GM19099 (cell line): ENCODE measurements around the gene KCTD15.

Source experiments
- POLR2A ChIP-seq: IDR thresholded peaks from 3 replicates; pipeline ENCODE4 v1.6.1; 2011; ENCODE audit warnings: low read depth; ENCODE audit not compliant: insufficient read length; ENCODE audit errors: extremely low read depth

KCTD15 gene, protein sequence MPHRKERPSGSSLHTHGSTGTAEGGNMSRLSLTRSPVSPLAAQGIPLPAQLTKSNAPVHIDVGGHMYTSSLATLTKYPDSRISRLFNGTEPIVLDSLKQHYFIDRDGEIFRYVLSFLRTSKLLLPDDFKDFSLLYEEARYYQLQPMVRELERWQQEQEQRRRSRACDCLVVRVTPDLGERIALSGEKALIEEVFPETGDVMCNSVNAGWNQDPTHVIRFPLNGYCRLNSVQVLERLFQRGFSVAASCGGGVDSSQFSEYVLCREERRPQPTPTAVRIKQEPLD

DNA sequence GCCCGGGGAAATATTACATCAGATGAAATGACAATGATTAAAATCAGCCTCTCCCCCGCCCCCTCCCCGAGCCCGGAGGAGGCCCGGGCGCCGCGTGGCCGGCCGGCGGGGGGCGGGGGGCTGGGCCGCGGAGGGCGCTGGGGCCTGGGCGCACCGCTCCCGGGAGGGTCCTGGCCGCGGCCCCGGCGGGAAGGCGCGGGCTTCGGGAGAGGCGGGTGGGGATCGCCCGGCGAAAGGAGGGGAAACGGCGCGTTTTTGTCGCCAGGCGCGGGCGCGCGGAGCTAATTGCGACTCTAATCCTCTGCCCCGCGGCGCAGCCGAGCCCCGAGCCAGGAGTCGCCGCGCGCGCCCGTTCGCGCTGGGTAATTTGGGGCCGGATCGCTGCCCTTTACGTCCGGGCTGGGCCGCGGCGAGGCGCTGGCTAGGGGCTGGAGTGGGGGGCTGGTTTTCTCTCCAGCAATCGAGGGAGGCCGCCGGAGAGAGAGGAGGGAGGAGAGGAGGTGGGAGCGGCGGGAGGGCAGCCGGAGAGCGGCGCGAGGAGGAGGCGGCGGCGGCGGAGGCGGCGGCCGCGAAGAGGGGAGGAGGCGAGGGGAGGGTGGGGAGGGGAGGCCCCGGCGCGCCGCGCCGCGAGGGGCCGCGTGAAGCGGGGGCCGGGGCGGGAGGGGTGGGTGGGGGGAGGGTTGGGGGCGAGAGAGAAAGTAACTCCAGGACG is at the start of gene KCTD15:
KCTD15 (plus strand) TSS at position 707 of the 712 bp plus-strand sequence. CDS start 3,585 bp downstream, outside the sequence.
- no peak for TF ChIP-seq POLR2A

DNA sequence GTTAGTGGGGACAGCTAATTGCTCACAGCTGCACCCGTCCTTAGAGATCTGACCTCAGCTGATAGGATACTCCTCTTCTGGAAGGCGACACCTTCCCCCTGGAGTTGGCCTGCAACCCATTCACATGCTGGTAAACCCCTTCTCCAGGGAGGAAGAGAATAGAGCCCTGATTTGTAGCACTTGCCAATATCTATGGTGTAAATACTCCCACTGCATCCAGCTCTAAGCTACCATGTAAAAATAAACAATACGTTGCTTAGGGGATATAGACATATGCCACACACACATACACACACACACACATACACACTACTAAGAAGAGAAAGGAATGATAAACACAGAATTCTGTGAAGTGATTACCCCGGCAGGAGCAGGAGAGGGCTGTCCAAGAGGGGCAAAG is 49.4 kb upstream of the KCTD15 start:
- TF ChIP-seq POLR2A, result no peak

DNA sequence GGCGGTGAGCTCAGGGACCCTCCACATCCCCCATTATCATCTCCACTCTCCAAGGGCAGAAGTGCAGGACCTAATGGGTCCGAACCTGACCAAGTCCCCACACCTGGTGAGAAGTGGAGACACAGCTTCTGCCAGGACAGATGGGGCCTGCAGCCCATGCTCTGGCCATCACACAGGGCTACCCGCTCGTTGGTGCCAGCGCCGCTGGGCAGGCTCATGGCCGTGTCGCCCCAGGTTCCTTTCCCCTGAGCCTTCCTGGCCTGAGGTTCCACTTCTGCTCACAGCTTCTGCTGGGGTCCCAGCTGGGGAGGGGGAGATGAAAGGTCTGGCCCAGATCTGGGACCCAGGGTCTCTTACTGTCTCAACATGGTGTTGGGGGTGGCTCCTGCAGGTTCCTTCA is 48.4 kb upstream of the KCTD15 start:
- no peak for TF ChIP-seq POLR2A

DNA sequence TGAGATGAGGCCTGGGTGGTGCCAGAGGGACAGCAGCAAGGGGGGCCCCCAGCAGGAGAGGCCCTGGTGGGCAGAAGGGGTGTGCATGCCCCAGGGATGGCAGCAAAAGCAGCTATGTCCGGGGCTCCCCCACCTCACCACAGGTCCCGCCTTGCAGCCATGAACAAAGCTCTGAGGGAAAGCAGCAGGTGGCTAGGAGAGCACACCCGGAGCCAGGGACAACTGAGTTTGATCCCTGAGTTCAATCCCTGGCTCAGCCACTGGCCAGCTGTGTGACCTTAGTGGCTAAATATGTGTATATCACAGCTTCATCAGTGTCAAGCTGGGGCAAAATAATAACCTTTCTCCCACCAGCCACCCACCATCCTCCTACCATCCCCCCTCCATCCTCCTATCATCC is 47.7 kb upstream of the KCTD15 start:
- no peak for TF ChIP-seq POLR2A

DNA sequence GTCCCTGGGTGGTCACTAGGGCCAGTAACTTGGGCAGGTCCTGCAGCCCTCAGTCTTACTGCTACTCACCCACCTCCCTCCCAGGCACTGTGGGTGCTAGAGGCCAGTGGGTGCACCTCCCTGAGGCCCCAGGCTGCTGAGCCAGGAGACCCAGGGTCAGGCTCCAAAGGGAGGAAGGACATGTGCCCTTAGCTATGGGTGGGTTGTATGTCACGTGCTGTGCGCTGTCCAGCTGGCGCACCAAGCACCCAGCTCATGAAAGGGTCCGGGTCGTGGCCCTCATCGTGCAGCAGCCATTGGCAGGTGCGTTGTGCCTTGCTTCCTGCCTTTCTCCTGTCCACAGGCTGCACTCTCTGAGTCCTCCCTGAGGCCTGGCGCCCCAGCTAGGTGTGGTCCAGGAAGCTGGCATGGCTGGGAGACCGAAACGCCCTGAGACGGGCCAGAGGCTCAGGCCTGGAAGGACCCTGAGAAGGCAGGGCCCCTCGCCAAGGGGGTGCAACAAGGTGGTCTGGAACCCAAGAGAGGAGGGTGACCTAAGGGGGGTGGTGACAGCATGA is 47.0 kb upstream of the KCTD15 start:
- TF ChIP-seq POLR2A, result no peak

DNA sequence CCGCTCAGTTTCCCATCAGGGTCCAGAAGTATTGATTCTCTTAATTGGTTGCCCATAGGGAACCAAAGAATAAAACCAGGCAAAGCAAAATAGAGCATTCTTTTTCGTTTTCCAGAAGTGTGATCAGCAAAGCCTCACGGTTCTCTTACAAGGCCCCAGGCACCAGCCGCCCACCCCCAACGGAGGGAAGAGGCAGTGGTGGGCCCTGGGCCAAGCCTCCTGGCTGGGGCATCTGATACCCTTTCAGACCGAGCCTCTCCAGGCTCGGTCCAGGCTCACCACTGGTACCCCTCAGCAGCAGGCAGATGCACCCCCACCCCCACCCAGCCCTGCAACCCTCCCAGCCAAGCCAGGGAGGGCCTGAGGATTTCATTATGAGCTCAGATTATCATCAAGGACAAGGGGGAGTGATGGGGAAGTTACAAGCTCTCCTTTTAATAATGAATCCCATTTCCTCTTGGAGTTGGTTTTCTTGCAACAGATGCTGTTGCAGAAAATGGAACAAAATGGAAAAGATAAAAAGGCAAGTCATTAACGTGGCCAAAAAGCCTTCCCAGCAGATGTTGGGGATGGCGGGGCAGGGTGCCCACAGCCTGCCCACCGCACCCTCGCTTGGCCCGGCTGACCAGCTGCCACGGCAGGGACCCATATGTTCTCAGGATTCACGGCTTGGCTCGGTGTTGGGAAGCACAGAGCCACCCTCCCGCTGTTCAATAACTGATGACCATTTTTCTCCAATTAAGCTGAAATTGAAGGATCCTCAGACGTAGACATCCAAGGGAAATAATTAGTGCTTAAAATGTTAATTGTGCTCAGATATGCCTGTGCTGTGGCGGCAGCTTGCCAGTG is 45.9 kb upstream of the KCTD15 start:
- no peak for TF ChIP-seq POLR2A

DNA sequence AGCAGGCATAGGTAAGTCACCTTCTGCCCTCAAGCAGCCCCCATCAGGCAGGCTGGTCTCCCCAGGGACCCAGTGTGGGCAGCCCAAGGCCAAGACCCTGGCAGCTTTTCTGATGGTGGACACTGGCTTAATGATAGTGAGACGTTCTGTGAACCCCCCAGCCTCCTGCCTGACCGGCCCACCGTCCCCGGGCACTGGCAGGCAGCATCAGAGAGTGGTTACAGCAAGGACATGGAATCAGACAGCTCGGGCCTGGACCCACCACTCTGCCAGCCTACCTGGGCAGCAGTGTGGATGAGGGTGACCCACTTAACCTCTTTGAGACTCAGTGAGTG is 45.3 kb upstream of the KCTD15 start:
- no peak for TF ChIP-seq POLR2A

DNA sequence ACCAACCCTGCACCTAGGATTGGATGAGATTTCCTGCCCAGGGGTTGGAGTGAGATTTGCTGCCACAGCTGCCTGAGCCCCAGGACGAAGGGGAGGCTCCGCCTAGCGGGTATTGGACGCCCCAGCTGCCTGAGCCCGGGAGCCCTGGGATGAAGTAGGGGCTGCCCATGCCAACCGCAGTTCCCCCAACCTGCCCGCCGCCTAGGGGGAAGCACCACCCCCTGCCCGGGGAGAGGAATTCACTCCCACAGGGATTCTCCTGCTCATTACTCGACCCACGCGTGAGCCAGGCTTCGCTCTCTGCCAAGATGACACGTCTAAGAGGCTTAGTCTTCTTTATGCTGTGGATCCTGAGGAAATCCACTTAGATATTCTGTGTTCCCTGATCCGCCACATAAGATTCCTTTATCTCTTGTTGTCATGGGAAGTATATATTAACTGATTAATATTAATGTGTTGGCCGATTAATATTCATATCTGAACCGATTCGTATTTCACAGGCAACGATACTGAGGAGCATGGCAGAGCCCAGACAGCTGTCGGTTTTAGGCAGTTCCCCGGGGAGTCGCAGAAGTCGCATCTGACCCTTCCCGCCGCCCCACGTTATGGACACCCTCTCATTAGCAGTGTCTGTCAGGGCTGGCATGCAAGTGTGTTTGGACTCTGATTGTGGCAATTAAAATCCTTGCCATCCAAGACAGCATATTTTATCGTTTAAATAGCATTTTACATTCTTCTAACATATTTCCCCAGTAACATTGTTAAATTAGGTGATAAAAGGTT is 44.5 kb upstream of the KCTD15 start:
- no peak for TF ChIP-seq POLR2A

DNA sequence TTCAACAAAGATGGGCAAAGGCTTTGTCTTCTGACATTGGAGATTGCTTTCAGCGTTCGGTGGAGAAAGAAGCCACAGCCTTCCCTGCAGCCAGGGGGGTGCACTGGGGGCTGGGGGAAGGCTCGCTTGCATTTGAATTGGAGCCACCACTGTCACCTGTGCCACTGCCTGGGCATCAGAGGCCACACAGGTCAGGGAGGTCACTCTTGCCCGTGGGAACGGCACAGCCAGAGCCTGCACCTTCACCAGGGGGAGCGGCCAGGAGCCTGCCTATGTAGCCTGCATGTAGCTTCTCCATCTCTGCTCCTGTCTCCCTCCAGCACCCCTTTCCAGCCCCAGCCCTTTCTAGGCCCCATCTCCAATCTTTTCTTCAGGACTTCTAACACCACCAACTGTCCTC is 43.7 kb upstream of the KCTD15 start:
- no peak for TF ChIP-seq POLR2A

DNA sequence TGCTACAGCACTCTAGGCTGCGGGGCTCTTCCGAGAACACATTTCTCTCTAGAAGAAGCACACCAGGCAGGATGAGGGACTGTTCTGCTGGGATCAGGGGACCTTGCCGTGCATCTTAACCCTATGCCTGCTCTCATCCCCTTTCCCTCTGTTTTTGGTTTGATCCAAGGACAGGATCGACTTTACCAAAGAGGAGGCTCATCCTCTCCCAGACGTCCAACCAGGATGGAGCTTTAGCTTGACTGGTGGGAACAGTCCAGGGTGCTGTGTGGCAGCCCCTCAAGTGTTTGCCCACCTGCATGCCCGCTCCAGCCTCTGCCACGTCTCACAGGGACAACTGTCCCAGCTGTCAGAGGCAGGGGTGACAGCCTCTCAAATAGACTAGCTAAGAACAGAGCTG is 42.3 kb upstream of the KCTD15 start:
- no peak for TF ChIP-seq POLR2A

DNA sequence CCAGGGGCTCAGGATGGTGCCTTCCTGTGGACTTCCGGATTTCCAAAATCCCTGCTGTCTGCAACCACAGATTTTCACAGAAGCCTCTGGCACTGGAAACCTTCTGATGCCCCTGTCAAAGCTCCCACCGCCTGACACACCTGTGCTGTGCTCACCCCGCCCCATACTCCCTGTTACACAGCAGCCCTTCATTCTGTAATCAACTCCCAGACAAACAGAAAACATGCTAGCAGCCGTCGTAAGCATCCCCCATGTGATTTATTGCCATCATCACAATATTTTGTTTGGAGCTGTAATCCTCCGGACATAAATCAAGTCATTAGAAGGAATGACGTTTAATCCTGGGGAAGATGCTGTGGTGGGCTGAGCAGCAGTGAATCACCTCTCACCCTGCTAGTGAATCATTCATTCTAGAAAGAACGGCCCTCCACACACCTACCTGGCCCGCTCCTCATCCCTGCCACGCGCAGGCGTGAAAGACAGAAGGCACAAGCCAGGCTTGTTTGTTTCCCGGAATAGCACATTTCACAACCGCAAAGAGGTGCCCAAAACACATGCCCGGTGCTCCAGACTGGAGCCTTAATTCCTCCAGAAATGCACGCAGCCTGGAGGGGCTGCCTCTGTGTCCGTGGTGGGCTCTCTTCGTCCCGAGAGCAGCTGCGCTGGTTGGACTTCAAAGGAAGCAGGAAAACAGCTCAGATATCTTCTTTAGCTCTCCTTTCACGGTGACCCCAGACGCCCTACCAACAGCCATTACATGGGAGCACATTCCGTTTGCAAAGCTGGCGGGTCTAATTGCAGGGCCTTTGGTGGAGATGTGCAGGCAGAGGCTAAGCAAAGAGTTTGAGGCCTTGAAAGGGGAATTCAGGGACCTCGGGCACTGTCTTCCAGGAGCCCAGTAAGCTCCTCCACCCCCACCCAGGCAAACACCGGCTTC is 41.3 kb upstream of the KCTD15 start:
- TF ChIP-seq POLR2A, result no peak

DNA sequence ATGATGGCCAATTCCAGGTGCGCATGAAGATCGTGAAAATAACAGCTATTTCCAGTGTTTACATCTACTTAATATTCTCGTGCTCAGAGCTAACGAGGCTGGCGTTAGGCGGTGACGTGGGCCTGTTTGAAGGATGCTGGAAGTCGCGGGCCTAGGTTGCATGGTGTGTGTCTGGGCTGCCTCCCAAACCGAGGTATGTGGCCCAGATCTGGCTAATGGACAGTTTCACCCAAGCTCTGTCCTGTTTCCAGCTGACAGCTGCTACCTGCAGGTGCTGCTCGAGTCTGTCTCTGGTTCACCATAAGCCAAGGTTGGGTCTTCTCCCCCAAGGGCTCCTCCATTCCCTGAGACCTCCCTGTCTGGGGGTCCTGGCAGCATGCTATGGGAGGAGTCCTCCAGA is 40.5 kb upstream of the KCTD15 start:
- no peak for TF ChIP-seq POLR2A

DNA sequence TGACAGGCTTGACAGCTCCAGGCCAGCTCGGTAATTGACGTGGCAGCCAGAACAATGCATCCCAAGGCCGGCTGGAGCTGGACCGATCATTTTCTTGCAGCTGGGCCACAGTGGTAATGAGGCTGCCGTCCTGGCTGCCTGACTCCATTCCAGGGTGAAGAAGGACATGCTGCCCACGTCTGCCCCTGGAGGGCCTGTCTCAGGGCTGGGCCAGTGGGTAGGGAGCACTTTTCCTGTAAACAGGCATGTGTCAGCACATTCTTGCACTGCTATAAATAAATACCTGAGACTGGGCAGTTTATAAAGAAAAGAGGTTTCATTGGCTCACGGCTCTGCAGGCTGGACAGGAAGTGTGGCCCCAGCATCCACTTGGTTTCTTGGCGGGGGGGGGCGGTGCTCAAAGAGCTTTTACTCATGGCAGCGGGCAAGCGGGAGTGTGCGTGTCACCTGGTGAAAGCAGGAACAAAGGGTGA is 38.1 kb upstream of the KCTD15 start:
- TF ChIP-seq POLR2A, result no peak

DNA sequence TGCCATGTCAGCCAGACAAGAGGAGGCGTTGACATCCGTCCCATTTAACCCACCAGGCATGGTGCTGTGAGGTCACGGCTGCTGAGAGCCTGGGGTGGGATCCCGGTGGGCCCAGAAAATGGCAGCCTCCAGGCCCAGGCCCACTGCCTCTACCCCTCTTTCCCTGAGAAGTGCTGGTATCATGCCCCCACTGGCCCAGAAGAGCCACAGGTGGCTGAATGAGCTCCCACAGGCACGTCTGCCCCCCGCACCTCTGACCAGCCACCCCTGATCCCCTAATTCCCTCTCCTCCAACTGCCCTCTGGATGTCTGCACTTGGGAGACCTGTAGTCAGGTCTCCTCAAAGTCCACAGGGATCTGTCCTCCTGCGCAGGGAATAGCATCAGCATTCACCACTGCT is 37.3 kb upstream of the KCTD15 start:
- TF ChIP-seq POLR2A, result no peak
